ENCODE measurements around the gene CACNA1G. TPM values are rescaled to one million over a fixed set of nuclear protein-coding genes. Genes with fewer than 3 reads are reported as not detected.

Gene CACNA1G
- total and polyA plus RNA-seq, 2 donors (not counting 3 experiments of a cell fraction or from before 2014, with no cell fraction given), result not detected

- no peaks in the 10 kb centered on the region for H4K20me1 ChIP-seq (replicated peaks; ENCODE audit: control insufficient read depth, extremely low read depth, insufficient read depth, low read length)
- no peak overlapping the region for H3K27ac ChIP-seq (ENCODE audit: insufficient read depth, low read depth, low read length)
- dilution Hi-C loops (cut with MboI; ENCODE audit: extremely low pct_ligation_motif_present, low sequenced_read_pairs), result no loop called here
- H2AFZ ChIP-seq (ENCODE audit: low read depth, low read length), result no peak overlapping the region
- BruUV-seq (replicated peaks), result no TSS peak
- FAIRE-seq (no peak), DNase-seq (ENCODE audit: low read depth, low spot score) (no peak)
- no peaks in the 10 kb centered on the region for H3K9me1 ChIP-seq (replicated peaks; ENCODE audit: control insufficient read depth, extremely low read depth, insufficient read depth, low read length)
- no peaks in the 10 kb centered on the region for H3K4me1 ChIP-seq (ENCODE audit: control insufficient read depth, extremely low read depth, insufficient read depth, low read length)
- H3K4me3 ChIP-seq (replicated peaks in 1 of 3; ENCODE audit: insufficient read depth in 1 of 3, low read depth in 1 of 3, low read length in 3 of 3), result no peak overlapping the region
- no peaks in the 10 kb centered on the region for H3K79me2 ChIP-seq (ENCODE audit: control insufficient read depth, insufficient read depth, low read length)
- ChIA-PET CTCF (interaction anchor here (0.9 to 2.1 kb wide), 4 partner anchors 8 to 109 kb away, joined by 3 to 4 read pairs (median 4); no protein-coding TSS in a partner anchor), POLR2A (no interaction called here)
- H3K9ac ChIP-seq (replicated peaks; ENCODE audit: extremely low read depth, insufficient read depth, low read length), result no peak overlapping the region
- H3K36me3 ChIP-seq (ENCODE audit: control insufficient read depth in 2 of 2, extremely low read depth in 1 of 2, insufficient read depth in 2 of 2, low read length in 2 of 2), result no peaks in the 10 kb centered on the region
- peaks cover 0 to 6% of the 10 kb centered on the region in 2 experiments for H3K27me3 ChIP-seq (ENCODE audit: control insufficient read depth in 2 of 2, insufficient read depth in 2 of 2, low read length in 2 of 2)
- no peak overlapping the region for H3K4me2 ChIP-seq (ENCODE audit: insufficient read depth, low read length)
- no peaks in the 10 kb centered on the region for H3K9me3 ChIP-seq (replicated peaks; ENCODE audit: control insufficient read depth, insufficient read depth, low read length)
- TF ChIP-seq FOS (IDR thresholded peaks at IDR 0.05; ENCODE audit: borderline replicate concordance, insufficient read depth, low read length) (no peak), MYC (IDR thresholded peaks at IDR 0.05; ENCODE audit: low read depth, low read length) (no peak), POLR2AphosphoS5 (IDR thresholded peaks at IDR 0.05; ENCODE audit: insufficient read depth, low read depth, low read length) (no peak), JUN (IDR thresholded peaks at IDR 0.05; ENCODE audit: borderline replicate concordance, insufficient read depth, insufficient read length, low read depth) (no peak), EZH2 (IDR thresholded peaks at IDR 0.05; ENCODE audit: borderline replicate concordance, low read depth, low read length, severe bottlenecking) (no peak), CTCF (IDR thresholded peaks at IDR 0.05; ENCODE audit: extremely low read depth in 1 of 2, insufficient read depth in 1 of 2, low read depth in 1 of 2, low read length in 2 of 2) (no peak), MAX (IDR thresholded peaks at IDR 0.05; ENCODE audit: insufficient read depth, insufficient read length) (no peak), GATA2 (IDR thresholded peaks at IDR 0.05; ENCODE audit: insufficient read depth, insufficient read length, low read depth, low read length) (no peak), POLR2A (IDR thresholded peaks at IDR 0.05; ENCODE audit: low read depth, low read length) (no peak)
- intact Hi-C loops (cut with micrococcal nuclease), result no loop called here
Measured at GRCh38 chr17:50586421-50587247, 26.1 kb downstream of the CACNA1G start.

Data from endothelial cell of umbilical vein (primary cell).